Left lung (tissue), 10 donors: ENCODE data around the gene KSR1. TPM values are rescaled to one million over a fixed set of nuclear protein-coding genes. Genes with fewer than 3 reads are reported as not detected.
A peak's percentile ranks its signal among the peaks of the same experiment; 100 is the strongest.
"Not testable (repeated sequence)": the region's sequence is repeated elsewhere in the genome, so short reads cannot be mapped to it uniquely, and the experiment has no call there.

ENCODE experiments used
- ATAC-seq: fragments of 200-7000 bp; cut with Tn5 transposase; one replicate; pipeline ENCODE4 v1.9.1; 2020; ENCODE audit warnings: moderate library complexity
- DNase-seq, 4 donors: peaks; one replicate each; pipeline ENCODE4 v3.0.0-alpha.2; 2013 to 2020
- H3K27ac ChIP-seq, 2 donors: fragments of 200-600 bp; sonication (generic) in 1 of 2; one replicate each; pipeline versions ENCODE4 v1.5.0 to v1.8.0; 2020 to 2021
- H3K27me3 ChIP-seq, 2 donors: fragments of 200-600 bp; sonication (generic) in 1 of 2; one replicate each; pipeline versions ENCODE4 v1.5.0 to v1.8.0; 2020 to 2021
- H3K36me3 ChIP-seq, 2 donors: fragments of 200-600 bp; sonication (generic) in 1 of 2; one replicate each; pipeline versions ENCODE4 v1.5.0 to v1.8.0; 2020 to 2021
- H3K4me1 ChIP-seq, 2 donors: fragments of 200-600 bp; one replicate each; pipeline ENCODE4 v1.8.0; 2021
- H3K4me3 ChIP-seq, 2 donors: fragments of 200-600 bp; sonication (generic) in 1 of 2; one replicate each; pipeline versions ENCODE4 v1.5.0 to v1.8.0; 2020 to 2021; ENCODE audit warnings: mild to moderate bottlenecking in 1 of 2
- H3K9me3 ChIP-seq, 2 donors: fragments of 200-600 bp; sonication (generic) in 1 of 2; one replicate each; pipeline versions ENCODE4 v1.5.0 to v1.8.0; 2020 to 2021
- intact Hi-C, 2 donors: fragments of 100-400 bp; cut with DNase I; formaldehyde crosslinking; loops; one replicate each; pipeline versions ENCODE4 v1.11.2 to v1.14.2; 2022
- polyA plus RNA-seq, 6 donors: library from polyadenylated mRNA; unstranded; fragments of 120-200 nt; gene quantifications; one replicate each; pipeline ENCODE4 v1.2.1, GENCODE V29; 2013; ENCODE audit not compliant: insufficient read length in 6 of 6
- total RNA-seq, 2 donors: library from RNA; stranded (reverse); fragmentation: NEBNext Ultra II Directional; extraction: Animal tissue kit (Norgen Biotek cat#: 25700); gene quantifications; one replicate each; pipeline ENCODE4 v1.2.1, GENCODE V29; 2021
- TF ChIP-seq, protein P1 (sequence below), 2 donors: fragments of 200-600 bp; sonication (generic) in 1 of 2; IDR thresholded peaks; one replicate each; pipeline versions ENCODE4 v1.5.0 to v1.8.0; 2021; ENCODE audit warnings: antibody characterized with exemption in 2 of 2
- donor health status: DM: no; HTN: yes; CAD: no.
- donor health status: DM: no; HTN: no; CAD: no.

KSR1 gene
- total and polyA plus RNA-seq, 8 donors = 35.0 to 70.0 (median 62.5) TPM

DNA sequence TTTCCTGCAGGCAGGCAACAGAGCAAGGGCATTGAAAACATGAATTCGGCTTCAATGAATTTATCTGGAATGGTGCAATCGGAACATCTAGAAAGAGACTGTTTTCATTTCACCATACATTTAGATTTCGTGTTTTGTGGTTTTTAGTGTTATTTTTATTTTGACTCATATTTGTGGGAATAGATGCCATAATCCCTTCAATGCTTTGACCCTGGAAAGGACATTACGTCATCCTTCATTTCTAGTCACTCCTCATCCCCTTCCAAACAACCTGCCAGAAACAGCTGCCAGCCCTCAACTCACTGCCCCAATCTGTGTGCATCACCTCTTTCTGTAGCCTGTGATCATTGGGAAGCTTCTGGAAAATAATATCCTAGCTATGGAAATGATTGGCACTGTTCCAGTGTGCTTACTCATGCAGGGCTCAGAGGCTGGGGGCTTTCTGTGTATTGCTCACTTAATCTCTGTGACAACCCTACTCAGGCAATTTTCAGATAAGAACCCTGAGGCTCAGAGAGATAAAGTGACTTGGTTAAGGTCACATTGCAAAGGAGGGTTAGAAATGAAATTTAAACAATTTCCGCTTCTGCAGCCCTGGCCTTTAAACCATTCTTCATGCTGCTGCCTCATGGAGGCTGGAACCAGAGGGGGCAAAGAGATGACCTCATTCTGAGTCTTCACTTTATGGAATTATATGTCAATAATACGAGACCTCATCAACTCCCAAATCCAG is 9.5 kb upstream of the KSR1 start:
- TF ChIP-seq, protein P1, sequence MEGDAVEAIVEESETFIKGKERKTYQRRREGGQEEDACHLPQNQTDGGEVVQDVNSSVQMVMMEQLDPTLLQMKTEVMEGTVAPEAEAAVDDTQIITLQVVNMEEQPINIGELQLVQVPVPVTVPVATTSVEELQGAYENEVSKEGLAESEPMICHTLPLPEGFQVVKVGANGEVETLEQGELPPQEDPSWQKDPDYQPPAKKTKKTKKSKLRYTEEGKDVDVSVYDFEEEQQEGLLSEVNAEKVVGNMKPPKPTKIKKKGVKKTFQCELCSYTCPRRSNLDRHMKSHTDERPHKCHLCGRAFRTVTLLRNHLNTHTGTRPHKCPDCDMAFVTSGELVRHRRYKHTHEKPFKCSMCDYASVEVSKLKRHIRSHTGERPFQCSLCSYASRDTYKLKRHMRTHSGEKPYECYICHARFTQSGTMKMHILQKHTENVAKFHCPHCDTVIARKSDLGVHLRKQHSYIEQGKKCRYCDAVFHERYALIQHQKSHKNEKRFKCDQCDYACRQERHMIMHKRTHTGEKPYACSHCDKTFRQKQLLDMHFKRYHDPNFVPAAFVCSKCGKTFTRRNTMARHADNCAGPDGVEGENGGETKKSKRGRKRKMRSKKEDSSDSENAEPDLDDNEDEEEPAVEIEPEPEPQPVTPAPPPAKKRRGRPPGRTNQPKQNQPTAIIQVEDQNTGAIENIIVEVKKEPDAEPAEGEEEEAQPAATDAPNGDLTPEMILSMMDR (IDR thresholded peaks at IDR 0.05) = no peak
- no peaks in the 10 kb centered on the region for H3K9me3 ChIP-seq
- intact Hi-C loops = no loop called here
- H3K36me3 ChIP-seq = no peaks in the 10 kb centered on the region
- no peaks in the 10 kb centered on the region for H3K4me1 ChIP-seq
- no peaks in the 10 kb centered on the region for H3K27me3 ChIP-seq
- H3K27ac ChIP-seq = no peak overlapping the region
- no peak overlapping the region for H3K4me3 ChIP-seq
- ATAC-seq (peak; percentile 61), DNase-seq (peak in 2 of 4 donors; percentile 67 to 79)

DNA sequence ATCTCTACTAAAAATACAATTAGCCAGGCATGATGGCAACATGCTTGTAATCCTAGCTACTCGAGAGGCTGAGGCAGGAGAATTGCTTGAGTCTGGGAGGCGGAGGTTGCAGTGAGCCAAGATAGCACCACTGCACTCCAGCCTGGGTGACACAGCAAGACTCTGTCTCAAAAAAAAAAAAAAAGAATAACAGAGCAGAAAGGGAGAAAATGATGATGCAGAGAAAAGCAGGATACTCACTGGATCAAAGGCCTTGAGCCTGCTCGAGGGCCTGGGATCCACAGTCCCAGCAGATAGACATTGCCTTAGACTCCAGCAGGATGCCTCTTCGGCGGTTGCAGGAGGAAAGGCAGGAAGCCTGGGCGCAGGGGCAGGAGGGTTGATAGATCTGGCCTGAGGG is 7.7 kb upstream of the KSR1 start:
- H3K27ac ChIP-seq, H3K36me3 ChIP-seq, ATAC-seq, H3K27me3 ChIP-seq, H3K4me1 ChIP-seq, H3K4me3 ChIP-seq, intact Hi-C loops, H3K9me3 ChIP-seq, DNase-seq: not testable (repeated sequence)

DNA sequence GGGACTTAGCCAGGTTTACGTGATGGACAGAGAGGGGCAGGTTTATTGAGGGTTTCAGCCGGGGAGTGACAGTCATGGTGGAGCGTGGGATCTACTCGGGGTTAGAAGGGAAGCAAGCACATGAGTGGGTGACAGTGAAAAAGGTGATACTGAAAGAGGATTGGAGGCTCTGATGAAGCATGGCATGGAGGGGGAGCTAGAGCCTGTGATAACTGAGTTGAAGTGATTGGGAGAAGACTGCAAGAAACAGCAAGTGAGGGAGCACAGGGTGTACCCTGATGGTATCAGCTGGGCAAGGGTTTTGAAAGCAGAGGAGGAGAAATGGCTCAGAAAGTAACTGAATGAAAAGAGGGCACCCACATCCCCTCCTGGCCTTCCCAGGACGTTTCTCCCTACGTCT is 6.7 kb upstream of the KSR1 start:
- Histone ChIP-seq H3K9me3 (no peaks in the 10 kb centered on the region), H3K36me3 (no peaks in the 10 kb centered on the region), H3K4me3 (no peak overlapping the region), H3K27ac (no peak overlapping the region), H3K27me3 (no peaks in the 10 kb centered on the region), H3K4me1 (no peaks in the 10 kb centered on the region)
- ATAC-seq (no peak), DNase-seq (no peak)
- intact Hi-C loops = no loop called here
- TF ChIP-seq, protein P1 (IDR thresholded peaks at IDR 0.05) = no peak

DNA sequence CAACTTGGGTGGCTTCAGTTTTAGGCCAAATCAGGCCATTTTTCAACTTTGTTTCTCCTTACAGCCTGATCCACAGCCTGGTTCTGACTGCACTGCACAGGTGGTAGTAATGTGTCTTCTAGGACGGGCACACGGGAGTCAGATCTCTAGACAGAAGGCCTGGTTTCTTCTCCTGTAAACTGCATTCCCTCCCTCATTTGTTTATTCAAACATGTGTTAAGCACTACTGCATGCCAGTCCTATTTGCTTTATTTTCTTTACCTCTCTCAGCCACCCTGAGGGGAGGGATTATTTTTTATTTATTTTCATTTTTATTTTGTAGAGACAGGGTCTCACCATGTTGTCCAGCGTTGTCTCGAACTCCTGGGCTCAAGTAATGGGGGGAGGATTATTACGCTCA is 6.3 kb upstream of the KSR1 start:
- H3K27me3 ChIP-seq = no peaks in the 10 kb centered on the region
- ATAC-seq (no peak), DNase-seq (no peak)
- no peak overlapping the region for H3K27ac ChIP-seq
- no peaks in the 10 kb centered on the region for H3K4me1 ChIP-seq
- TF ChIP-seq, protein P1 (IDR thresholded peaks at IDR 0.05) = no peak
- no peaks in the 10 kb centered on the region for H3K9me3 ChIP-seq
- no peaks in the 10 kb centered on the region for H3K36me3 ChIP-seq
- no peak overlapping the region for H3K4me3 ChIP-seq
- intact Hi-C loops = loop anchor here in 1 of 2 donors (10.0 kb wide), 1 partner anchor 145 kb away; no protein-coding TSS in a partner anchor

DNA sequence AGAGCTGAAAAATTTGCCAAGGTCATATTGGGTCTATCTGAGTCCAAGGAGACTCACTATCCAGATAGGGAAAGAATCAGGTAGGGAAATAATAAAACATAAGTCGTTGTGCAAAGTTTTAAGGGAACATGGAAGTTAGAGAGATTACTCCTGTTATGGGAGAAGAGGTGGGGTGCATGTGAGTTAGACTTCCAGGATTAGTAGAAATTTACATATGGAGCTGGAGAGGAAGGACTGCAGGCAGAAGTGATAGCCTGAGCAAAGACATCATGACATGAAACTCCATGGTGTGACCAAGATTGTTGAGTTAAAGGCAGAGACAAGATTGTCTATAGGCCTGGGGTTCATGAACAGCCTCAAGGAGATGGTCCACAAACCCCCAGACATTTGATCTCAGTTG is 5.8 kb upstream of the KSR1 start:
- Histone ChIP-seq H3K4me1 (peaks cover 0 to under 1% of the 10 kb centered on the region in 2 donors), H3K27ac (no peak overlapping the region), H3K9me3 (no peaks in the 10 kb centered on the region), H3K27me3 (no peaks in the 10 kb centered on the region), H3K4me3 (no peak overlapping the region), H3K36me3 (no peaks in the 10 kb centered on the region)
- DNase-seq = no peak
- TF ChIP-seq, protein P1 (IDR thresholded peaks at IDR 0.05) = no peak
- ATAC-seq = no peak
- intact Hi-C loops = loop anchor here in 1 of 2 donors (10.0 kb wide), 1 partner anchor 144 kb away; no protein-coding TSS in a partner anchor
